Panc1 (cell line): ENCODE results near the gene PRDM7.

Source experiments
- CTCF ChIP-seq: fragments of 450-650 bp; IDR thresholded peaks from 2 replicates; pipeline ENCODE4 v1.5.1; 2017; ENCODE audit warnings: mild to moderate bottlenecking
- POLR2AphosphoS5 ChIP-seq: IDR thresholded peaks from 2 replicates; pipeline ENCODE4 v1.6.1; 2012; ENCODE audit warnings: mild to moderate bottlenecking, low read depth, low read length, moderate library complexity
- REST ChIP-seq, 2 experiments: IDR thresholded peaks; 2 replicates each; pipeline ENCODE4 v1.6.1; 2011 to 2012; ENCODE audit warnings: low read depth in 2 of 2, control low read depth in 1 of 2, low read length in 1 of 2, mild to moderate bottlenecking in 1 of 2, moderate library complexity in 1 of 2; ENCODE audit not compliant: insufficient read depth in 1 of 2
- SIN3A ChIP-seq: IDR thresholded peaks from 2 replicates; pipeline ENCODE4 v1.6.1; 2012; ENCODE audit warnings: low read depth, mild to moderate bottlenecking, low read length, moderate library complexity, borderline replicate concordance; ENCODE audit not compliant: insufficient read depth

- TF ChIP-seq CTCF (no peak), POLR2AphosphoS5 (no peak), REST (IDR thresholded peaks at IDR 0.05; ENCODE audit: insufficient read depth in 1 of 2, low read depth in 2 of 2, low read length in 1 of 2) (no peak), SIN3A (no peak)
Observed at GRCh38 chr16:90033387-90033786, 43.7 kb downstream of the PRDM7 start.
